Mesenchymal stem cell (in vitro differentiated cells and primary cell): ENCODE measurements around the gene NHERF1.

Experiments used
- DNase-seq: peaks from one replicate; pipeline ENCODE4 v3.0.0-alpha.2; 2013
- H2AFZ ChIP-seq: one replicate; pipeline ENCODE4 v1.6.1; 2013; ENCODE audit warnings: low read depth, mild to moderate bottlenecking, control low read depth, inconsistent platforms, low read length, moderate library complexity
- H2AK5ac ChIP-seq: 2 replicates; pipeline ENCODE4 v1.6.1; 2013; ENCODE audit warnings: low read length, moderate library complexity, mild to moderate bottlenecking, inconsistent platforms; ENCODE audit not compliant: severe bottlenecking
- H2BK120ac ChIP-seq: one replicate; pipeline ENCODE4 v1.6.1; 2013; ENCODE audit warnings: low read depth, mild to moderate bottlenecking, inconsistent platforms, low read length, moderate library complexity
- H2BK12ac ChIP-seq, 2 experiments: one replicate each; pipeline ENCODE4 v1.6.1; 2013; ENCODE audit warnings: inconsistent platforms in 2 of 2, low read length in 2 of 2, mild to moderate bottlenecking in 2 of 2, moderate library complexity in 2 of 2, control low read depth in 1 of 2
- H2BK15ac ChIP-seq: one replicate; pipeline ENCODE4 v1.6.1; 2013; ENCODE audit warnings: mild to moderate bottlenecking, low read depth, inconsistent platforms; ENCODE audit not compliant: poor library complexity, severe bottlenecking
- H2BK5ac ChIP-seq: 2 replicates; pipeline ENCODE4 v1.6.1; 2013; ENCODE audit warnings: low read depth, mild to moderate bottlenecking, low read length, control low read depth, inconsistent platforms; ENCODE audit not compliant: poor library complexity, severe bottlenecking
- H3K14ac ChIP-seq, 2 experiments: one replicate each; pipeline ENCODE4 v1.6.1; 2013; ENCODE audit warnings: inconsistent platforms in 2 of 2, low read length in 2 of 2, control low read depth in 1 of 2, mild to moderate bottlenecking in 1 of 2, moderate library complexity in 1 of 2
- H3K18ac ChIP-seq, 2 experiments: one replicate each; pipeline ENCODE4 v1.6.1; 2013; ENCODE audit warnings: inconsistent platforms in 2 of 2, low read length in 2 of 2, control low read depth in 1 of 2, low read depth in 1 of 2, mild to moderate bottlenecking in 1 of 2
- H3K23ac ChIP-seq, 2 experiments: one replicate each; pipeline ENCODE4 v1.6.1; 2013; ENCODE audit warnings: inconsistent platforms in 2 of 2, low read length in 2 of 2, mild to moderate bottlenecking in 2 of 2, moderate library complexity in 2 of 2, control low read depth in 1 of 2
- H3K27ac ChIP-seq: 2 replicates; pipeline ENCODE4 v1.5.1; 2013; ENCODE audit warnings: mild to moderate bottlenecking, moderate library complexity, low read length, control low read depth, inconsistent platforms; ENCODE audit not compliant: poor library complexity, severe bottlenecking
- H3K27me3 ChIP-seq, 2 experiments: 2 replicates each; pipeline versions ENCODE4 v1.6.1 to v1.7.0; 2013; ENCODE audit warnings: low read length in 2 of 2, mild to moderate bottlenecking in 2 of 2, moderate library complexity in 2 of 2, control low read depth in 1 of 2, inconsistent platforms in 1 of 2; ENCODE audit not compliant: control insufficient read depth in 1 of 2, insufficient read depth in 1 of 2
- H3K36me3 ChIP-seq, 2 experiments: 2 replicates each; pipeline versions ENCODE4 v1.6.1 to v1.7.0; 2013; ENCODE audit warnings: low read length in 2 of 2, control low read depth in 1 of 2, inconsistent platforms in 1 of 2, low read depth in 1 of 2, mild to moderate bottlenecking in 1 of 2; ENCODE audit not compliant: insufficient read depth in 2 of 2, control insufficient read depth in 1 of 2
- H3K4ac ChIP-seq, 2 experiments: one replicate each; pipeline ENCODE4 v1.6.1; 2013; ENCODE audit warnings: inconsistent platforms in 2 of 2, low read length in 2 of 2, mild to moderate bottlenecking in 2 of 2, moderate library complexity in 2 of 2, control low read depth in 1 of 2, low read depth in 1 of 2
- H3K4me1 ChIP-seq: 2 replicates; pipeline ENCODE4 v1.6.1; 2013; ENCODE audit warnings: low read depth, low read length, control low read depth; ENCODE audit not compliant: control insufficient read depth, insufficient read depth
- H3K4me2 ChIP-seq: 2 replicates; pipeline ENCODE4 v1.6.1; 2013; ENCODE audit warnings: low read length, mild to moderate bottlenecking, inconsistent platforms; ENCODE audit not compliant: poor library complexity, severe bottlenecking
- H3K4me3 ChIP-seq, 2 experiments: 2 replicates each; pipeline versions ENCODE4 v1.5.1 to v1.7.0; 2013; ENCODE audit warnings: low read length in 2 of 2, mild to moderate bottlenecking in 2 of 2, control low read depth in 1 of 2, low read depth in 1 of 2; ENCODE audit not compliant: insufficient read depth in 1 of 2
- H3K79me1 ChIP-seq: replicated peaks from 2 replicates; pipeline ENCODE4 v1.6.1; 2013; ENCODE audit warnings: mild to moderate bottlenecking, control low read depth, low read length, inconsistent platforms; ENCODE audit not compliant: poor library complexity, severe bottlenecking
- H3K9ac ChIP-seq: 2 replicates; pipeline ENCODE4 v1.7.0; 2013; ENCODE audit warnings: mild to moderate bottlenecking, low read length, moderate library complexity
- H3K9me3 ChIP-seq: 2 replicates; pipeline ENCODE4 v1.7.0; 2013; ENCODE audit warnings: mild to moderate bottlenecking, low read length; ENCODE audit not compliant: control insufficient read depth
- H4K8ac ChIP-seq: one replicate; pipeline ENCODE4 v1.6.1; 2013; ENCODE audit warnings: inconsistent platforms, mild to moderate bottlenecking, low read length, moderate library complexity
- H4K91ac ChIP-seq: one replicate; pipeline ENCODE4 v1.6.1; 2013; ENCODE audit warnings: mild to moderate bottlenecking, low read length, inconsistent platforms
- WGBS: methylation state at CpG from one replicate; pipeline ENCODE4 v1.1.7; 2013; ENCODE audit warnings: mixed read lengths; 5-methylcytosine and 5-hydroxymethylcytosine counted together

The NHERF1 gene

GRCh38 chr17:74729368-74729767 is 19.1 kb upstream of the NHERF1 start:
- 91% methylated on average over 5 of the region's 5 CpGs for WGBS
- Histone ChIP-seq H2BK15ac (no peak overlapping the region), H4K8ac (no peak overlapping the region), H3K4ac (no peak overlapping the region), H2BK5ac (no peak overlapping the region), H3K36me3 (no peaks in the 10 kb centered on the region), H3K18ac (no peak overlapping the region), H3K4me3 (no peak overlapping the region), H3K27me3 (peaks cover 21 to 39% of the 10 kb centered on the region in 2 experiments), H2BK12ac (no peak overlapping the region), H3K23ac (no peak overlapping the region), H3K4me2 (no peak overlapping the region), H2BK120ac (no peak overlapping the region), H3K9me3 (no peaks in the 10 kb centered on the region), H3K27ac (no peak overlapping the region), H3K14ac (no peak overlapping the region), H4K91ac (no peak overlapping the region), H3K79me1 (no peaks in the 10 kb centered on the region), H2AFZ (no peak overlapping the region), H3K9ac (no peak overlapping the region), H2AK5ac (no peak overlapping the region), H3K4me1 (no peaks in the 10 kb centered on the region)
- no peak for DNase-seq

GRCh38 chr17:74729866-74730265 is 18.6 kb upstream of the NHERF1 start:
- Histone ChIP-seq H3K14ac (no peak overlapping the region), H3K4me3 (no peak overlapping the region), H3K4me1 (no peaks in the 10 kb centered on the region), H3K9ac (no peak overlapping the region), H3K27ac (no peak overlapping the region), H2BK5ac (no peak overlapping the region), H3K9me3 (no peaks in the 10 kb centered on the region), H3K18ac (no peak overlapping the region), H2BK12ac (no peak overlapping the region), H3K23ac (no peak overlapping the region), H3K79me1 (no peaks in the 10 kb centered on the region), H3K36me3 (no peaks in the 10 kb centered on the region), H2BK120ac (no peak overlapping the region), H2AK5ac (no peak overlapping the region), H4K91ac (no peak overlapping the region), H3K27me3 (peaks cover 21 to 42% of the 10 kb centered on the region in 2 experiments), H2BK15ac (no peak overlapping the region), H3K4ac (no peak overlapping the region), H2AFZ (no peak overlapping the region), H4K8ac (no peak overlapping the region), H3K4me2 (no peak overlapping the region)
- 88% methylated on average over 15 of the region's 15 CpGs for WGBS
- DNase-seq: no peak

- no peak overlapping the region for H2AK5ac ChIP-seq
- H3K36me3 ChIP-seq: no peaks in the 10 kb centered on the region
- no peak overlapping the region for H2AFZ ChIP-seq
- no peak overlapping the region for H4K91ac ChIP-seq
- H2BK5ac ChIP-seq: no peak overlapping the region
- no peak overlapping the region for H3K18ac ChIP-seq
- no peak overlapping the region for H3K23ac ChIP-seq
- H2BK15ac ChIP-seq: no peak overlapping the region
- 87% methylated on average over 13 of the region's 16 CpGs for WGBS
- no peak overlapping the region for H2BK120ac ChIP-seq
- H3K27me3 ChIP-seq: peaks cover 24 to 47% of the 10 kb centered on the region in 2 experiments
- H3K4me3 ChIP-seq: no peak overlapping the region
- no peak overlapping the region for H4K8ac ChIP-seq
- no peak for DNase-seq
- H3K14ac ChIP-seq: no peak overlapping the region
- H3K4me1 ChIP-seq: no peaks in the 10 kb centered on the region
- H3K4me2 ChIP-seq: no peak overlapping the region
- no peaks in the 10 kb centered on the region for H3K9me3 ChIP-seq
- no peak overlapping the region for H3K9ac ChIP-seq
- H2BK12ac ChIP-seq: no peak overlapping the region
- no peaks in the 10 kb centered on the region for H3K79me1 ChIP-seq
- H3K4ac ChIP-seq: no peak overlapping the region
- no peak overlapping the region for H3K27ac ChIP-seq
These were observed 17.7 kb upstream of the NHERF1 start for GRCh38 chr17:74730491-74731346.

- Histone ChIP-seq H3K18ac (no peak overlapping the region), H2BK120ac (no peak overlapping the region), H3K4me3 (no peak overlapping the region), H3K4me1 (peaks cover 2% of the 10 kb centered on the region), H3K23ac (no peak overlapping the region), H4K91ac (no peak overlapping the region), H3K9me3 (no peaks in the 10 kb centered on the region), H4K8ac (no peak overlapping the region), H3K4ac (no peak overlapping the region), H2BK15ac (no peak overlapping the region), H3K14ac (no peak overlapping the region), H3K79me1 (no peaks in the 10 kb centered on the region), H3K36me3 (no peaks in the 10 kb centered on the region), H3K27me3 (peaks cover 30 to 52% of the 10 kb centered on the region in 2 experiments), H2BK12ac (no peak overlapping the region), H3K9ac (no peak overlapping the region), H3K4me2 (no peak overlapping the region), H2AK5ac (no peak overlapping the region), H2BK5ac (no peak overlapping the region), H3K27ac (no peak overlapping the region), H2AFZ (no peak overlapping the region)
- WGBS: 46% methylated on average over 3 of the region's 4 CpGs
- DNase-seq: no peak
These were observed 17.2 kb upstream of the NHERF1 start for GRCh38 chr17:74731347-74731605.
